Peyer's patch (tissue), 4 donors: ENCODE measurements around the gene NBAS.

Experiments
- CTCF ChIP-seq, 6 experiments: fragments of 450-650 bp in 4 of 6; fragments of 200-600 bp in 2 of 6; sonication (generic) in 1 of 6; IDR thresholded peaks; one replicate each; pipeline ENCODE4 v1.5.1; 2017 to 2019; ENCODE audit warnings: antibody characterized with exemption in 6 of 6, mild to moderate bottlenecking in 3 of 6, moderate library complexity in 1 of 6
- POLR2A ChIP-seq, 2 donors: fragments of 450-650 bp; IDR thresholded peaks; one replicate each; pipeline ENCODE4 v1.5.1; 2017; ENCODE audit warnings: antibody characterized with exemption in 2 of 2, mild to moderate bottlenecking in 2 of 2, moderate library complexity in 2 of 2

GRCh38 chr2:15159206-15159605 is 401.9 kb downstream of the NBAS start:
- TF ChIP-seq CTCF (IDR thresholded peaks at IDR 0.05) (no peak), POLR2A (IDR thresholded peaks at IDR 0.05) (no peak)
